Measurements from ENCODE around the gene LARP6.

GRCh38 chr15:70796516-70797310, 57.2 kb downstream of the LARP6 start:
- no peak for TF ChIP-seq CTCF (conservative IDR thresholded peaks at IDR 0.05 in 1 of 2, IDR thresholded peaks at IDR 0.05 in 1 of 2; ENCODE audit: extremely low read depth in 1 of 2, insufficient read depth in 1 of 2, low read depth in 1 of 2, low read length in 2 of 2)
- TF ChIP-seq EZH2 (IDR thresholded peaks at IDR 0.05; ENCODE audit: borderline replicate concordance, low read length): no peak

Data from mammary epithelial cell (primary cell).